Kidney glomerular epithelial cell (primary cell): ENCODE results near the gene NFATC2IP.
A peak's percentile ranks its signal among the peaks of the same experiment; 100 is the strongest.

Experiments
- DNase-seq: peaks from one replicate; lab custom pipeline; 2025; lab: John Stamatoyannopoulos, UW

NFATC2IP gene

GRCh38 chr16:28950648-28951409 lies at the start of gene NFATC2IP:
TSS of gene NFATC2IP (plus strand) at chr16:28950937. CDS start at chr16:28951012, 75 bp downstream.
- peak; percentile 99 for DNase-seq

DNA sequence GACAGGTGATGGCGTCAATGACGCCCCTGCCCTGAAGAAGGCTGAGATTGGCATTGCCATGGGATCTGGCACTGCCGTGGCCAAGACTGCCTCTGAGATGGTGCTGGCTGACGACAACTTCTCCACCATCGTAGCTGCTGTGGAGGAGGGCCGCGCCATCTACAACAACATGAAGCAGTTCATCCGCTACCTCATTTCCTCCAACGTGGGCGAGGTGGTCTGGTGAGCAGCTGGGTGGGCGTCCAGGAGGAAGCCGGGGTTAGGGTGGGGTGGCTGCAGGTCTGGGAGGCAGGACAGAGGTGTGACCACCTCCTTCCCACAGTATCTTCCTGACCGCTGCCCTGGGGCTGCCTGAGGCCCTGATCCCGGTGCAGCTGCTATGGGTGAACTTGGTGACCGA lies 48.9 kb upstream of the NFATC2IP start:
- DNase-seq: no peak

DNA sequence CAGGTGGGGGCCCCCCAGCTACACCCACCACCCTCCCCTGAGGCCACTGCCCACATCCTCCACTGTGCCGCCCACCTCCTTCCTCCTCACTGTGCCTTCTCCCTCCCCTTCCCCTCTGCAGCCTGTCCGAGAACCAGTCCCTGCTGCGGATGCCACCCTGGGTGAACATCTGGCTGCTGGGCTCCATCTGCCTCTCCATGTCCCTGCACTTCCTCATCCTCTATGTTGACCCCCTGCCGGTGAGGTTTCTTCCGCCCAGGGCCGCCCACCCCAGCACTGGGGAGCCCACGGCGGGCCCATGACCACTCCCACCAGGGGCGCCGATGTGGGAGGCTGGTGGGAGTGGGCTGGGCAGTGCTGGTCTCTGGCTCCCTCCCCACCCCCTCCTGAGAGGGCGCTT lies 47.8 kb upstream of the NFATC2IP start:
- no peak for DNase-seq

GRCh38 chr16:28903344-28904042 lies 47.2 kb upstream of the NFATC2IP start:
- no peak for DNase-seq

DNA sequence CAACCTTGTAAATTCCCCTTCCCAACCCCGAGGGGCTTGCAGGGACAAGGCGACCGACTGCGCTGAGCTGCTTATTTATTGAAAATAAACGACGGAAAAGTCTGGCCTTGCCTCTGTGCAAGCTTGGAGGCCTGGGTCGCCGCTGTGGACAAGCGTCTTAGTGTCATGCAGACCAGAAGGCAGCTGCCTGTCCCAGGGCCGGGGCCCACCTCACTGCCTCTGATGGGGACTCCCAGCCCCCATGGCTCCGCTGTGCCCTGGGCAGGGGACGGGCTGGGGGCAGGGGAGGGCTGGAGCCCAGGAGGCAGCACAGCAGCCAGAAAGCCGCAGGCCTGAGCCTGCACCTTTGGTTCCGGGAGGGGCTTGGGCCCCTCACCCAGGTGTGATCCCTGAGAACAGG lies 46.4 kb upstream of the NFATC2IP start:
- DNase-seq: no peak

GRCh38 chr16:28904828-28905227 lies 45.9 kb upstream of the NFATC2IP start:
- DNase-seq: no peak

DNA sequence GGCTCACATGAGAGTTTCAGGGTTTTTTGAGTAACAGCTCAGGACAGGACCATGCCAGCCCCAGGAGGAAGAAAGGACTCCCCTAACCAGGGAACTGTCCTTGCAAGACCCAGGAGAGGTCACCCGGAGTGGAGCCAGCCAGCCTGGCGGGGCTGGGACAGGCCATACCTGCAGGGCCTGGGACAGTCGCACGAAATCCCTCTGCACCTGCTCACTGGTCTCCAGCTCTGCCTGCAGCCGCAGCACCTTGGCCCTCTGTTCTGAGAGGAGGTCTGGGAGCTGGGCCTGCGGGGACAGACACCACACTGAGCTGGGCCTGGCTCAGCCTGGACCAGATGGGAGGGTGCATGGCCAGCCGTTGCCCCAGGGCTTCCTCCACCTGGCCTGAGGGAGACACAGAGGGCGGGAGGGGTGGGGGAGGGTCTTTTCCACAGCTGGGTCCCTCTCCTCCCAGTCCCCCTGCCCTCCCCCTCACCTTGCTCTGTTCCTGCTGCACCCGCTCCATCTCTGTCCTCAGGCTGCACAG lies 45.4 kb upstream of the NFATC2IP start:
- no peak for DNase-seq

DNA sequence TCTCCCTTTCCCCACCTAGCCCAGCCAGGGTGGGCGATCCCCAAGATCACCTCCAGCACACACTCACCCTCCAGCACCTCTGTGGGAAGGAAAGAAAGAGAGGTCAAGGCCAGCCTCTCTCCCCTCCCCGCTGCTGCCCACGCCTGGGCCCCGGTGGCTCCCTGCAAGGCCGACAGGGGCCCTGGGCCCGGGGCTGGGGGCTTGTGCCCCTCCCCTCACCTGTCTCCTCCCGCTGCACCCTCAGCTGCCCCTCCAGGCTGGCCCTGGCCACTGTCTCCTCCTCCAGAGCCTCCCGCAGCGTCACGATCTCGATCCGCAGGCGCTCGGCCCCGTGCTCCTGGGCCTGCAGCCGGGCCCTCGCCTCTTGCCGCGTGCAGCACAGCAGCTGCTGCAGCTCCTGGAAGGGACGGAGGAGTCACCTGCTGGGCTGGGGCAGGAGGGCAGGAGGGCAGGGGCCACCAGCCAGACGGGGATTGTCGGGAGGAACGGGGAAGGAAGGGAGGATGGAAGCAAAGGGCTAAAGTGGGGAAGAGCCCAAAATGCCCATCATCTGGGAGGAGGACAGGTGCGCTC lies 44.9 kb upstream of the NFATC2IP start:
- DNase-seq: no peak

GRCh38 chr16:28910086-28911031 lies 40.4 kb upstream of the NFATC2IP start:
- no peak for DNase-seq

GRCh38 chr16:28912558-28912957 lies 38.2 kb upstream of the NFATC2IP start:
- DNase-seq: no peak

GRCh38 chr16:28913946-28914724 lies 36.6 kb upstream of the NFATC2IP start:
- no peak for DNase-seq

GRCh38 chr16:28915181-28915580 lies 35.6 kb upstream of the NFATC2IP start:
- no peak for DNase-seq

DNA sequence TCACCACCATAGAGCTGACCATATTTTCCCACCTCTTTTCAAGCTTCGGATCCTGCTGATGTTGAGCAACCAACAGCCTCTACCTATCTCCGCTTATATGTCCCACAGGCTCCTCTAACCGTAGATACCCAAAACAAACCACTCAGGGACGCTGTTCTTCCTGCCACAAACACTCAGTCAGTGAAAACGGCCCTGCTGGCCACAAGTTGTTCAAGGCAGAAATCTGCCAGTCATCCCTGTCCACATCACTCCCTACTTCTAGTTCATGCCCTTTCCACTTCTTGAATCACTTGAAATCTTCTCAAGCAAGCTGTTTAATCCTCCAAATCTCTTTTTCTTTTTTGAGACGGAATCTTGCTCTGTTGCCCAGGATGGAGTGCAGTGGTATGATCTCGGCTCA lies 33.6 kb upstream of the NFATC2IP start:
- no peak for DNase-seq

DNA sequence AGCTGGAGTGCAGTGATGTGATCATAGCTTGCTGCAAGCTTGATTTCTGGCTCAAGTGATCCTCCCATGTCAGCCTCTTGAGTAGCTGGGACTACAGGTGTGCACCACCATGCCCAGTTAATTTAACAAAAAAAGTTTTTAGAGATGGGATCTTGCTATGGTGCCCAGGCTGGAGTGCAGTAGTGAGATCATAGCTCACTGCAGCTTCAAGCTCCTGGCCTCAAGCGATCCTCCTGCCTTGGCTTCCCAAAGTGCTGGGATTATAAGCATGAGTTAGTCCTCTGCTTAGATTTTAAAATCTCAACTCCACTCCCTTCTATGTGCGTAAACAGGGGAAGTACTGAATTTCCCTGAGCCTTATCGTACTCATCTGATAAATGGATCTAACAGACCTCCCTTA lies 32.0 kb upstream of the NFATC2IP start:
- no peak for DNase-seq

DNA sequence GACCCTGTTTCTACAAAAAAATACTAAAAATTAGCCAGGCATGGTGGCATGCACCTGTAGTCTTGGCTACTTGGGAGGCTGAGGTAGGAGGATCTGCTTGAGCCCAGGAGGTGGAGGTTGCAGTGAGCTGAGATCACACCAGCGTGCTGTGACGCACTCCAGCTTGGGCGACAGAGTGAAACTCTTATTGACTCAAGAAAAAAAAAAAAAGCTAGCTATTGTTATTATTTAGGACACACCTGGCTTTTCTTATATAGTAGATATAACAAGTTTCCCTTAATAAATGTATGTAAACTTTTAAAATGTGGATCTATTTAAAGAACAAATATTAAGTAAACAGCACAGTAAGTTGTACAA lies 27.5 kb upstream of the NFATC2IP start:
- no peak for DNase-seq

- no peak for DNase-seq
These were observed 26.9 kb upstream of the NFATC2IP start for GRCh38 chr16:28923652-28924398.

DNA sequence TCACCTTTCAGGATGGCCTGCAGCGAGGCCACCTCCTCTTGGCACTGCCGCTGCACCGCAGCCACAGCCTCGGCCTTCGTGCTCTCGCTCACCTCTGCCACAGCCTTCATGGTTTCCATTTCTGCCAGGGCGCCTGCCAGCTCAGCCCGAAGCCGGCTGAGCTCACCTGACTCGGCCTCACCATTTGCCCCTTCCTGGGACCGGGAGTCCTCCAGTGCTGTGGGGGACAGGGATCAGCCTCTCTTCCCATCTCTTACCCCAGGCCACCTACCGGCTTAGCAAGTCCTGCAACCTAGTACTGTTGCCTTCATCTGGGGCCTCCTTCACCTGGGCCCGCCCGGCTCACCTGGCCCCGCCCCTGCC lies 26.4 kb upstream of the NFATC2IP start:
- no peak for DNase-seq

DNA sequence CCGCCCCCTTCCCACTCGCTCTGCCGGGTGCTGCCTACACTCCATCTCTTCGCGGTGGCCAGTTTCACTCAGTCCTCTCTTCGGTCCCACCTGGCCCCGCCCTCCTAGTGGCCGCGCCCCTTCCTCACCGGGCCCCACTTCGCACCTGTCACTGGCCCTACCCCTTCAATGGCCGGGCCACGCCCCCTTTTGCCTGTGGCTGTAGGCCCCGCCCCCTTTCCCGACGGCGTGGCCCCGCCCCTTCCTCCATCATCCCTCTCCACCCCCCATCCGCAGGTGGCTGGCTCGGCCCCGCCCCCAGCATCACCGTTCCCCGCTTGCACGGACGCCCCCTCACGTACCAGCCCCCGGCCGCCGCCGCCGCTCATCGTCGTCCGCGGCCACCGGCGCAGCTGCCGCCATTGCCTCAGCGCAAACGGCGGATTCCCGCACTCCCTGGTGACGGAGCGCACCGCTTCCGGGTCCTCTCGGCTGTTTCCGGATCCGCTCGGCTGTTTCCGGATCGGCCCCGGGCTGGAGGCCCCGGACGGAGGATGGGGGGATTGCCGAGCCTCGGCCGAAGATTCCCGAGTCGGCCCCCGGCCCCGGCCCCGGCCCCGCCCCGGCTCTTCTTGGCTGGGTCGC lies 25.9 kb upstream of the NFATC2IP start, which contains the start of gene RABEP2:
Gene RABEP2, minus strand, starts transcription at position 477 of the 624 bp plus-strand sequence. Its CDS starts 75 bp downstream, at position 402.
- DNase-seq: peak; percentile 77

- DNase-seq: peak; percentile 75
These were observed 25.1 kb upstream of the NFATC2IP start for GRCh38 chr16:28925386-28926228.
